IMR-90 (cell line): ENCODE data around the gene ULK1. TPM values are rescaled to one million over a fixed set of nuclear protein-coding genes. Genes with fewer than 3 reads are reported as not detected.

Experiments
- ATAC-seq: fragments of 200-7000 bp; cut with Tn5 transposase; 2 replicates; pipeline ENCODE4 v1.9.1; 2020; ENCODE audit warnings: low read depth, mild to moderate bottlenecking, moderate library complexity
- BruUV-seq: library from RNA; stranded (reverse); fragments of 400-500 nt; replicated peaks from 2 replicates; lab custom pipeline; 2021; lab: Mats Ljungman, UMichigan
- CTCF ChIA-PET: fragments of 300-600 bp; formaldehyde crosslinking; extraction: SDS; loops from one replicate; lab custom pipeline; 2021; ENCODE audit warnings: antibody characterized with exemption; lab: Yijun Ruan, JAX
- POLR2A ChIA-PET: fragments of 300-600 bp; sonication (Branson Sonifier 250); formaldehyde crosslinking; loops from one replicate; lab custom pipeline; 2022; ENCODE audit warnings: antibody characterized with exemption; ENCODE audit not compliant: unreplicated experiment; lab: Charles Lee
- DNase-seq: peaks from one replicate; pipeline ENCODE4 v3.0.0; 2013
- H2AFZ ChIP-seq: replicated peaks from 2 replicates; pipeline ENCODE3; 2013; ENCODE audit warnings: low read length, mild to moderate bottlenecking; ENCODE audit not compliant: poor library complexity
- H2AK5ac ChIP-seq: 2 replicates; pipeline ENCODE4 v1.6.1; 2013; ENCODE audit warnings: low read depth, low read length, inconsistent platforms
- H2AK9ac ChIP-seq: replicated peaks from 2 replicates; pipeline ENCODE3; 2013; ENCODE audit warnings: mild to moderate bottlenecking, low read depth, low read length, moderate library complexity; ENCODE audit not compliant: poor library complexity
- H2BK120ac ChIP-seq: 2 replicates; pipeline ENCODE4 v1.6.1; 2013; ENCODE audit warnings: low read depth, low read length, inconsistent platforms
- H2BK15ac ChIP-seq: 3 replicates; pipeline ENCODE4 v1.6.1; 2013; ENCODE audit warnings: low read depth, low read length, inconsistent platforms
- H2BK20ac ChIP-seq: 2 replicates; pipeline ENCODE4 v1.6.1; 2013; ENCODE audit warnings: low read depth, mild to moderate bottlenecking, inconsistent platforms, low read length, moderate library complexity
- H2BK5ac ChIP-seq: 2 replicates; pipeline ENCODE4 v1.6.1; 2013; ENCODE audit warnings: mild to moderate bottlenecking, low read depth, low read length, inconsistent platforms; ENCODE audit not compliant: poor library complexity, severe bottlenecking
- H3K14ac ChIP-seq: replicated peaks from 2 replicates; pipeline ENCODE4 v1.6.1; 2013; ENCODE audit warnings: low read depth, low read length, inconsistent platforms
- H3K18ac ChIP-seq: 2 replicates; pipeline ENCODE4 v1.6.1; 2013; ENCODE audit warnings: low read depth, low read length, control low read depth
- H3K23ac ChIP-seq: 2 replicates; pipeline ENCODE4 v1.6.1; 2013; ENCODE audit warnings: low read depth, low read length, inconsistent platforms
- H3K27ac ChIP-seq: 2 replicates; pipeline ENCODE4 v1.5.1; 2013; ENCODE audit warnings: mild to moderate bottlenecking, control low read depth, low read length; ENCODE audit not compliant: insufficient read depth
- H3K27me3 ChIP-seq: 2 replicates; pipeline ENCODE4 v1.6.1; 2013; ENCODE audit warnings: low read length; ENCODE audit not compliant: control insufficient read depth, insufficient read depth
- H3K36me3 ChIP-seq: 2 replicates; pipeline ENCODE4 v1.6.1; 2013; ENCODE audit warnings: low read length, mixed read lengths; ENCODE audit not compliant: control insufficient read depth, insufficient read depth
- H3K4ac ChIP-seq: 2 replicates; pipeline ENCODE4 v1.6.1; 2013; ENCODE audit warnings: low read depth, low read length, inconsistent platforms
- H3K4me1 ChIP-seq: 2 replicates; pipeline ENCODE4 v1.6.1; 2013; ENCODE audit warnings: low read length, mixed read lengths; ENCODE audit not compliant: control insufficient read depth, insufficient read depth
- H3K4me2 ChIP-seq: 2 replicates; pipeline ENCODE4 v1.6.1; 2013; ENCODE audit warnings: low read depth, mild to moderate bottlenecking, control low read depth, low read length, moderate library complexity
- H3K4me3 ChIP-seq: 2 replicates; pipeline ENCODE4 v1.5.1; 2013; ENCODE audit warnings: low read depth, mild to moderate bottlenecking, control low read depth, low read length, moderate library complexity; ENCODE audit not compliant: insufficient read depth
- H3K56ac ChIP-seq: 2 replicates; pipeline ENCODE4 v1.6.1; 2013; ENCODE audit warnings: low read length, inconsistent platforms; ENCODE audit not compliant: insufficient read depth; ENCODE audit errors: extremely low read depth
- H3K79me1 ChIP-seq, 2 experiments: 2 replicates each; pipeline ENCODE4 v1.6.1; 2013; ENCODE audit warnings: low read length in 2 of 2, inconsistent platforms in 1 of 2, low read depth in 1 of 2
- H3K9ac ChIP-seq: 2 replicates; pipeline ENCODE4 v1.6.1; 2013; ENCODE audit warnings: low read depth, low read length, control low read depth
- H3K9me1 ChIP-seq: 2 replicates; pipeline ENCODE4 v1.6.1; 2013; ENCODE audit warnings: low read length, inconsistent platforms; ENCODE audit not compliant: insufficient read depth
- H3K9me3 ChIP-seq: 2 replicates; pipeline ENCODE4 v1.6.1; 2013; ENCODE audit warnings: low read length; ENCODE audit not compliant: control insufficient read depth, insufficient read depth
- H4K20me1 ChIP-seq: 2 replicates; pipeline ENCODE4 v1.6.1; 2013; ENCODE audit warnings: low read length, inconsistent platforms; ENCODE audit not compliant: insufficient read depth
- H4K5ac ChIP-seq: 2 replicates; pipeline ENCODE4 v1.6.1; 2013; ENCODE audit warnings: mild to moderate bottlenecking, low read depth, low read length, control low read depth
- H4K8ac ChIP-seq, 2 experiments: 2 replicates each; pipeline ENCODE4 v1.6.1; 2013; ENCODE audit warnings: low read depth in 2 of 2, low read length in 2 of 2, control low read depth in 1 of 2, inconsistent platforms in 1 of 2
- H4K91ac ChIP-seq: 2 replicates; pipeline ENCODE4 v1.6.1; 2013; ENCODE audit warnings: low read depth, low read length, inconsistent platforms; ENCODE audit not compliant: insufficient read depth
- CHD1 ChIP-seq: IDR thresholded peaks from 2 replicates; pipeline ENCODE4 v1.6.1; 2012; ENCODE audit warnings: low read depth, low read length, improper control_type of control experiment
- MAFK ChIP-seq: IDR thresholded peaks from 2 replicates; pipeline ENCODE4 v1.6.1; 2012; ENCODE audit warnings: low read depth, low read length, improper control_type of control experiment
- WGBS, 2 experiments: methylation state at CpG; one replicate each; pipeline versions ENCODE4 v1.1.5 to v1.1.7; 2013; ENCODE audit warnings: missing lambda C conversion rate in 2 of 2; ENCODE audit not compliant: insufficient read length in 1 of 2; ENCODE audit errors: extremely low coverage in 2 of 2; 5-methylcytosine and 5-hydroxymethylcytosine counted together
- dilution Hi-C: fragments of 300-500 bp; cut with HindIII; formaldehyde crosslinking; loops from one replicate; pipeline ENCODE4 v1.14.3; 2018; ENCODE audit warnings: low sequenced_read_pairs; ENCODE audit not compliant: unreplicated experiment
- in situ Hi-C: fragments of 300-500 bp; cut with MboI; formaldehyde crosslinking; loops from 3 replicates; pipeline ENCODE4 v1.14.3; 2019; ENCODE audit warnings: low sequenced_read_pairs, inconsistent platforms, mixed read lengths
- intact Hi-C: fragments of 100-400 bp; cut with micrococcal nuclease; formaldehyde crosslinking; loops from 2 replicates; pipeline ENCODE4 v1.10.0; 2022
- polyA plus RNA-seq, 3 experiments: library from polyadenylated mRNA; depleted of rRNA; stranded (reverse); fragments of >200 nt; gene quantifications; 2 replicates each; pipeline ENCODE4 v1.2.3, GENCODE V29; 2012; ENCODE audit warnings: low replicate concordance in 1 of 3
- total RNA-seq: library from RNA; depleted of rRNA; stranded (reverse); fragments of >200 nt; gene quantifications from 2 replicates; pipeline ENCODE4 v1.2.3, GENCODE V29; 2012

Gene ULK1
- total and polyA plus RNA-seq, 2 of the 4 experiments (the other 2 are of a cell fraction) = 1.8 to 19.2 TPM

DNA sequence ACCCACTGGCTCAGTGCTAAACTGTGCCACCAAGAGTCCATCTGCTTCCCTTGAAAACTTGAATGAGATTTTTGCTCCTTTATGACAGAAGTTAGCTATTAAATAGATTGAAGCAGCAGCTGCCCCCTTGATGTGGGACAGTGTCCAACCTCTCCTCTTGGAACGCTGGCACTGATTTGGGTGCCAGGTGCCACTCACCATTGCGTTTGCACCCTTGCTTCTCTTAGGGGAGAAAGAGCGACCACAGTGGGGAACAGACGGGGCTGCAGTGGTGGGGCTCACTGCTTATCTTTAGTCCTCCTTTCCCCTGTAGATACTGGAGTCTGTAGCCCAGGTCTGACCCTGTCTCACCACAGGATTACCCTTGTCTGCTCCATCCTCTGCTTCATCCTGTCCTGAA lies 64.7 kb downstream of the ULK1 start:
- H3K4ac ChIP-seq = no peak overlapping the region
- dilution Hi-C loops (no loop called here), in situ Hi-C loops (no loop called here), intact Hi-C loops (loop anchor here (10.0 kb wide), 1 partner anchor 124 kb away; no protein-coding TSS in a partner anchor)
- no peak overlapping the region for H3K4me3 ChIP-seq
- TF ChIP-seq CHD1 (no peak), MAFK (no peak)
- 86% methylated on average over 4 of the region's 4 CpGs; no CpG with 5 or more reads in 1 of the 2 experiments for WGBS, 2 experiments
- H3K23ac ChIP-seq = no peak overlapping the region
- no peak overlapping the region for H4K5ac ChIP-seq
- H2BK120ac ChIP-seq = no peak overlapping the region
- DNase-seq = no peak
- H2AK5ac ChIP-seq = no peak overlapping the region
- H4K20me1 ChIP-seq = peaks cover 62% of the 10 kb centered on the region
- BruUV-seq = no TSS peak
- H3K9ac ChIP-seq = no peak overlapping the region
- H3K14ac ChIP-seq = no peak overlapping the region
- H2BK5ac ChIP-seq = no peak overlapping the region
- no peaks in the 10 kb centered on the region for H3K9me3 ChIP-seq
- no peak overlapping the region; the same call in 1 of the 2 replicates for H3K27ac ChIP-seq
- no peak overlapping the region for H2AK9ac ChIP-seq
- H3K79me1 ChIP-seq = peaks cover 17 to 69% of the 10 kb centered on the region in 2 experiments
- H3K9me1 ChIP-seq = peaks cover 16% of the 10 kb centered on the region
- POLR2A ChIA-PET = no interaction called here
- H3K4me2 ChIP-seq = no peak overlapping the region
- H3K18ac ChIP-seq = no peak overlapping the region
- no peak overlapping the region for H2BK20ac ChIP-seq
- H3K36me3 ChIP-seq = peaks cover 5% of the 10 kb centered on the region
- no peak overlapping the region for H4K8ac ChIP-seq
- no peak overlapping the region for H2AFZ ChIP-seq
- H2BK15ac ChIP-seq = no peak overlapping the region
- H3K27me3 ChIP-seq = no peaks in the 10 kb centered on the region
- no peak overlapping the region for H3K56ac ChIP-seq
- peaks cover 3% of the 10 kb centered on the region for H3K4me1 ChIP-seq
- H4K91ac ChIP-seq = no peak overlapping the region
- CTCF ChIA-PET = no interaction called here
- ATAC-seq = no peak; the same call in 1 of the 2 replicates
